ENCODE results near the gene SUPT20HL1. TPM values are rescaled to one million over a fixed set of nuclear protein-coding genes. Genes with fewer than 3 reads are reported as not detected.

The SUPT20HL1 gene
- total RNA-seq, 1 experiment from 2014 or later, result not detected

- peaks cover 7% of the 10 kb centered on the region for H3K9me3 Mint-ChIP-seq
- H3K4me3 Mint-ChIP-seq, result no peak overlapping the region
- CTCF ChIA-PET, result no interaction called here
- no peak overlapping the region for H3K27ac Mint-ChIP-seq
- no peak for DNase-seq (ENCODE audit: low spot score)
- H3K4me1 Mint-ChIP-seq, result no peaks in the 10 kb centered on the region
- H3K27me3 Mint-ChIP-seq (ENCODE audit: low read depth), result no peaks in the 10 kb centered on the region
- TF ChIP-seq ZNF416 (CRISPR knock-in tag; IDR thresholded peaks at IDR 0.05) (no peak), CREB1 (CRISPR knock-in tag; IDR thresholded peaks at IDR 0.05) (no peak), CBFB (CRISPR knock-in tag; IDR thresholded peaks at IDR 0.05; ENCODE audit: low read depth) (no peak), PRRX2 (CRISPR knock-in tag; IDR thresholded peaks at IDR 0.05) (no peak), NR2C2 (CRISPR knock-in tag; IDR thresholded peaks at IDR 0.05) (no peak), MYBL2 (CRISPR knock-in tag; IDR thresholded peaks at IDR 0.05) (no peak)
- TF ChIP-seq, protein P1, sequence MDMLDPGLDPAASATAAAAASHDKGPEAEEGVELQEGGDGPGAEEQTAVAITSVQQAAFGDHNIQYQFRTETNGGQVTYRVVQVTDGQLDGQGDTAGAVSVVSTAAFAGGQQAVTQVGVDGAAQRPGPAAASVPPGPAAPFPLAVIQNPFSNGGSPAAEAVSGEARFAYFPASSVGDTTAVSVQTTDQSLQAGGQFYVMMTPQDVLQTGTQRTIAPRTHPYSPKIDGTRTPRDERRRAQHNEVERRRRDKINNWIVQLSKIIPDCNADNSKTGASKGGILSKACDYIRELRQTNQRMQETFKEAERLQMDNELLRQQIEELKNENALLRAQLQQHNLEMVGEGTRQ (CRISPR knock-in tag; IDR thresholded peaks at IDR 0.05), result no peak
- POLR2A ChIA-PET, result no interaction called here
- no peak for ATAC-seq
- H3K36me3 Mint-ChIP-seq, result no peaks in the 10 kb centered on the region
These were observed 27.1 kb upstream of the SUPT20HL1 start for GRCh38 chrX:24333371-24333770.

GRCh38 chrX:24334461-24334860 lies 26.0 kb upstream of the SUPT20HL1 start:
- Mint-ChIP-seq H3K4me1 (no peaks in the 10 kb centered on the region), H3K27ac (no peak overlapping the region), H3K27me3 (ENCODE audit: low read depth) (no peaks in the 10 kb centered on the region), H3K4me3 (no peak overlapping the region), H3K9me3 (peaks cover 7% of the 10 kb centered on the region), H3K36me3 (no peaks in the 10 kb centered on the region)
- POLR2A ChIA-PET, result no interaction called here
- DNase-seq (ENCODE audit: low spot score) (no peak), ATAC-seq (no peak)
- CTCF ChIA-PET, result no interaction called here
- TF ChIP-seq SMAD4 (CRISPR knock-in tag; IDR thresholded peaks at IDR 0.05) (no peak), JAZF1 (CRISPR knock-in tag; IDR thresholded peaks at IDR 0.05) (no peak), GRHL2 (CRISPR knock-in tag; IDR thresholded peaks at IDR 0.05; ENCODE audit: insufficient replicate concordance, severe bottlenecking) (no peak), ATF2 (CRISPR knock-in tag; IDR thresholded peaks at IDR 0.05; ENCODE audit: borderline replicate concordance, low read depth) (no peak), PREB (CRISPR knock-in tag; IDR thresholded peaks at IDR 0.05; ENCODE audit: borderline replicate concordance) (no peak), NFE2L1 (CRISPR knock-in tag; IDR thresholded peaks at IDR 0.05) (no peak), ELF4 (CRISPR knock-in tag; IDR thresholded peaks at IDR 0.05; ENCODE audit: low read depth) (no peak)
- TF ChIP-seq, protein P2, sequence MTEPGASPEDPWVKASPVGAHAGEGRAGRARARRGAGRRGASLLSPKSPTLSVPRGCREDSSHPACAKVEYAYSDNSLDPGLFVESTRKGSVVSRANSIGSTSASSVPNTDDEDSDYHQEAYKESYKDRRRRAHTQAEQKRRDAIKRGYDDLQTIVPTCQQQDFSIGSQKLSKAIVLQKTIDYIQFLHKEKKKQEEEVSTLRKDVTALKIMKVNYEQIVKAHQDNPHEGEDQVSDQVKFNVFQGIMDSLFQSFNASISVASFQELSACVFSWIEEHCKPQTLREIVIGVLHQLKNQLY (CRISPR knock-in tag; IDR thresholded peaks at IDR 0.05), result no peak
- TF ChIP-seq, protein P3, sequence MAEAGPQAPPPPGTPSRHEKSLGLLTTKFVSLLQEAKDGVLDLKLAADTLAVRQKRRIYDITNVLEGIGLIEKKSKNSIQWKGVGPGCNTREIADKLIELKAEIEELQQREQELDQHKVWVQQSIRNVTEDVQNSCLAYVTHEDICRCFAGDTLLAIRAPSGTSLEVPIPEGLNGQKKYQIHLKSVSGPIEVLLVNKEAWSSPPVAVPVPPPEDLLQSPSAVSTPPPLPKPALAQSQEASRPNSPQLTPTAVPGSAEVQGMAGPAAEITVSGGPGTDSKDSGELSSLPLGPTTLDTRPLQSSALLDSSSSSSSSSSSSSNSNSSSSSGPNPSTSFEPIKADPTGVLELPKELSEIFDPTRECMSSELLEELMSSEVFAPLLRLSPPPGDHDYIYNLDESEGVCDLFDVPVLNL (CRISPR knock-in tag; IDR thresholded peaks at IDR 0.05; ENCODE audit: borderline replicate concordance, low read depth), result no peak

GRCh38 chrX:24335871-24336270 lies 24.6 kb upstream of the SUPT20HL1 start:
- ChIA-PET POLR2A (no interaction called here), CTCF (no interaction called here)
- no peak for TF ChIP-seq GTF2I (CRISPR knock-in tag; conservative IDR thresholded peaks at IDR 0.05)
- TF ChIP-seq NFATC4 (CRISPR knock-in tag; IDR thresholded peaks at IDR 0.05), result no peak
- no peak for TF ChIP-seq MYBL2 (CRISPR knock-in tag; IDR thresholded peaks at IDR 0.05)
- no peak for TF ChIP-seq EMX1 (CRISPR knock-in tag; IDR thresholded peaks at IDR 0.05)
- TF ChIP-seq KAT7 (CRISPR knock-in tag; IDR thresholded peaks at IDR 0.05; ENCODE audit: borderline replicate concordance), result no peak
- no peak for TF ChIP-seq JAZF1 (CRISPR knock-in tag; IDR thresholded peaks at IDR 0.05)
- TF ChIP-seq, protein P1 (CRISPR knock-in tag; IDR thresholded peaks at IDR 0.05), result no peak
- no peak for TF ChIP-seq ZNF263 (CRISPR knock-in tag; IDR thresholded peaks at IDR 0.05; ENCODE audit: low read depth)
- no peak for TF ChIP-seq IRF1 (CRISPR knock-in tag; IDR thresholded peaks at IDR 0.05)
- ATAC-seq (no peak), DNase-seq (ENCODE audit: low spot score) (no peak)
- Mint-ChIP-seq H3K27ac (no peak overlapping the region), H3K4me1 (no peaks in the 10 kb centered on the region), H3K27me3 (ENCODE audit: low read depth) (no peaks in the 10 kb centered on the region), H3K36me3 (no peaks in the 10 kb centered on the region), H3K4me3 (no peak overlapping the region), H3K9me3 (peaks cover 7% of the 10 kb centered on the region)
